ENCODE data around the gene DAAM1.

DAAM1 gene

DNA sequence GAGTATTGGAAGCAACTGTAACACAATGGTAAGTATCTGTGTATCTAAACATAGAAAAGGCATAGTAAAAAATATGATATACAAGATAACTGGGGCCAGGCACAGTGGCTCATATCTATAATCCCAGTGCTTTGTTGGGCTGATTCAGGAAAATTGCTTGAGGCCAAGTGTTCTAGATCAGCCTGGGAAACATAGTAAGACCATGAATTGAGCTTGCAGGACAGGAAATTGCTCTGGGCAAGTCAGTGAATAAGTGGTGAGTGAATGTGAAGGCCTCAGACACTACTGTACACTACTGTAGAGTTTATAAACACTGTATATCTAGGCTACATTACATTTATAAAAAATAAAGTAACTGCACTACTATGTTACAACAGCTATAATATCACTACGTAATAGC, 201.5 kb downstream of the DAAM1 start:
- no peak for DNase-seq (ENCODE audit: low spot score)
- TF ChIP-seq, protein P1, sequence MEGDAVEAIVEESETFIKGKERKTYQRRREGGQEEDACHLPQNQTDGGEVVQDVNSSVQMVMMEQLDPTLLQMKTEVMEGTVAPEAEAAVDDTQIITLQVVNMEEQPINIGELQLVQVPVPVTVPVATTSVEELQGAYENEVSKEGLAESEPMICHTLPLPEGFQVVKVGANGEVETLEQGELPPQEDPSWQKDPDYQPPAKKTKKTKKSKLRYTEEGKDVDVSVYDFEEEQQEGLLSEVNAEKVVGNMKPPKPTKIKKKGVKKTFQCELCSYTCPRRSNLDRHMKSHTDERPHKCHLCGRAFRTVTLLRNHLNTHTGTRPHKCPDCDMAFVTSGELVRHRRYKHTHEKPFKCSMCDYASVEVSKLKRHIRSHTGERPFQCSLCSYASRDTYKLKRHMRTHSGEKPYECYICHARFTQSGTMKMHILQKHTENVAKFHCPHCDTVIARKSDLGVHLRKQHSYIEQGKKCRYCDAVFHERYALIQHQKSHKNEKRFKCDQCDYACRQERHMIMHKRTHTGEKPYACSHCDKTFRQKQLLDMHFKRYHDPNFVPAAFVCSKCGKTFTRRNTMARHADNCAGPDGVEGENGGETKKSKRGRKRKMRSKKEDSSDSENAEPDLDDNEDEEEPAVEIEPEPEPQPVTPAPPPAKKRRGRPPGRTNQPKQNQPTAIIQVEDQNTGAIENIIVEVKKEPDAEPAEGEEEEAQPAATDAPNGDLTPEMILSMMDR (IDR thresholded peaks at IDR 0.05; ENCODE audit: extremely low read depth, missing control alignments) = no peak

- no peak for DNase-seq (ENCODE audit: low spot score)
- TF ChIP-seq, protein P1 (IDR thresholded peaks at IDR 0.05; ENCODE audit: extremely low read depth, missing control alignments) = no peak
Observed at GRCh38 chr14:59391388-59391787, 202.9 kb downstream of the DAAM1 start.

GRCh38 chr14:59394268-59394667, 205.8 kb downstream of the DAAM1 start:
- TF ChIP-seq, protein P1 (IDR thresholded peaks at IDR 0.05; ENCODE audit: extremely low read depth, missing control alignments) = no peak

DNA sequence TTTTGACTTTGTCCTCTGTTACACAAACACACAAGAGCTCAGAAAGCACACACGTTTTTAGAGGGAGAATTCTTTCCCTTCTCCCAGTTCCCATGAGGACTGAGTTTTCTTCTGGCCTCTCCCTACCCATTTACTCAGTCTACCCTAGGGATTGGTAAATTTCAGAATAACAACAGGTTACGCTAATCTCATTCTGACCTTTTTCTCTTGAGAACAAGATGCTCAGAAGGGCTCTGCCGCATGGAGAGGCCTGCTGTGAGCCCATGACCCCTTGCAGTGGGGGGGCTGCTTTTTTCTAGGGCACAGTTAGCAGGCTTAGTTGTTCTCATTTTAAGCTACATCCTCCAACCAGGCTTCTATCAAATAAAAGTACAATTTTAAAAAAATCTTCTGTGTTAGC, 207.2 kb downstream of the DAAM1 start:
- TF ChIP-seq, protein P1 (IDR thresholded peaks at IDR 0.05; ENCODE audit: extremely low read depth, missing control alignments) = no peak
- DNase-seq (ENCODE audit: low spot score) = no peak

More at GRCh38 chr14:59394268-59394667, 205.8 kb downstream of the DAAM1 start:
- DNase-seq (ENCODE audit: low spot score) = no peak

DNA sequence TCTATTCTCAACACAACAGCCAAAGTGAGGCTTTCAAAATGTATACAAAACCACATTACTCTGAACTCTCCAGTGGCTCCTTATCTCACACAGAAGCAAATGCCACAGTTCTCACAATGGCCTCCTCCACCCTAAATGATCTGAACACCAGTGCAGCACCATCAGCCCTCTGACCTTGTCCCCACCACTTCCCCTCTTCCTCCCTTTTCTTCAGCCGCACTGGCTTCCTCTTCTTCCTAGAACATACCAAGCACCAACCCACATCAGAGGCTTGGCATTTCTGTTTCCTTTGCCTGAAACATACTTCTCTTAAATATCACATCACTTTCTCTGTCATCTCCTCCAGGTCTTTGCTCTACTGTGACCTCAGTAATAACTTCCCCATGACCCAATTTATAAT, 210.4 kb downstream of the DAAM1 start:
- DNase-seq (ENCODE audit: low spot score) = no peak
- TF ChIP-seq, protein P1 (IDR thresholded peaks at IDR 0.05; ENCODE audit: extremely low read depth, missing control alignments) = no peak

DNA sequence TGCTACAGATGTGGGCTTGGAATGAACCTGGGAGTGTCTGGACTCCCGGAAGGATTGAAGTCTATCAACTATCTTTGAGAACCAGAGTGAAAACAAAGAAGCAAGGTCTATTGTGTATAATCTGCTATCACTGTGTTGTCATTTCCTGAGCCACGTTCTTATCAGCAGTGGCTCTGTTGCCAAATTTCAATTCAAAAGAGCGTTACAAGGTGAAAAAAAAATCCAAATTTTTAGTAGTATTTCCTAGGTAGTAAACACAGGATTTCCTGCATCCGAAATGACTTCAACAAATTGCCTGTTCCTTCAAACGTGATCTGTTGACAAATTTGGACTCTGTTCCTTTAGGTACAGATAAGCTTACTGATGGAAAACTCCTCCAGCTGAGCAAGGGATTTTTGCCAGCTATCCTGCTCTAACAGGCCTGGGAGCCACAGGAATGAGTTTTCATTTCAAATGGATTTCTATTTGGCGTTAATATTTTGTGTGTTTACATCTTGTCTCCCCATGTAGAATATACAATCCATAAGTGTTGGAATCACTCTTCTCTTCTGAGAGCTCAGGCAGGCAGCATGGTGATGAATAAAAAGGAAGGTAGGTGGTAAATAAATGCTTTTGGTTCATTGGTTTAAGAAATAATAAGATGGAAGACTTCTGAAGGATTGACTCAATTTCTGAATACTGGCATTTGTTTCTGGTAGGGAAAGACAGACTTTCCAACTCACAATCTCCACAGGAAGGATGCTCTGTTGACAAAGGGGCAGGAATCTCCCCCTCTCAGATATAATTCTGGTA, 218.2 kb downstream of the DAAM1 start:
- no peak for DNase-seq (ENCODE audit: low spot score)
- TF ChIP-seq, protein P1 (IDR thresholded peaks at IDR 0.05; ENCODE audit: extremely low read depth, missing control alignments) = no peak

DNA sequence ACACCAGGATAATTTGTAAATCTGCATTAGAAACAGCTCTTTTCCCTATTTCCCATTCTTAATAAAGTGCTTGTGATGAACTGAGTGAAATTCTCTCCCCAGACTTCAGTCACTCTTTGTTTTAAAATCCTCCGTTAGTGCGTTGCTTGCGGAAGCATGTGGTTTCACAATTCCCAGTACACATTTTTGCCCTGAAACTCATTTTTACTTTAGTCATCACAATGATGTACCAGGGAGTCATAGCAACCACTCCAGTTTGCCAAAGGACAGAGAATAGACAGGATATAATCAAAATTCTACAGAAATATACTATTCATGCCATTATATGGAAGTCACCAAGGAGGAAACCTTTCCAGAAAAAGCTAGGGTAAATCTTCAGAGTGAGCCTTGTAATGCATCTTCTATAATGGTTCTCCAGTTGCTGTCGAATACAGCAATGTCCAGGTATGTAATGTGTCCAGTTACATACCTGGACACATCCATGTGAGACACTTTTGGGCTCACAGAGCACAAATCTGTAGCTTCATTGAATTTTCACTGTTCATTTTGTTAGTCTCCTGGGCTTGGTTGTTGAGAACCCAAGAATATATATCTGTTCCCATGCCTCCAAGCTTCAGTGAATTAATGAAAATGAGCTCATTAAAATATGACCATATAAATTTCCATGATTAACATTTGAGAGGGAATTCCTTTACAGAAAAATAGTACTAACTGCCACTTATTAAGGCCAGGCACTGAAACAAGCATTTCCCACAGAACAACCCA, 219.0 kb downstream of the DAAM1 start:
- TF ChIP-seq, protein P1 (IDR thresholded peaks at IDR 0.05; ENCODE audit: extremely low read depth, missing control alignments) = no peak
- DNase-seq (ENCODE audit: low spot score) = no peak

Measured in GM20000 (cell line).